Nephron (organoid): ENCODE results near the gene RBP2.
A peak's percentile ranks its signal among the peaks of the same experiment; 100 is the strongest.

ENCODE experiments used
- H3K27ac Mint-ChIP-seq, 3 experiments: 2 replicates each; pipeline ENCODE4 v1.8.0; 2020; ENCODE audit warnings: mixed read lengths in 3 of 3, mild to moderate bottlenecking in 2 of 3, moderate library complexity in 1 of 3
- H3K27me3 Mint-ChIP-seq: 2 replicates; pipeline ENCODE4 v1.8.0; 2021; ENCODE audit warnings: low read depth, mild to moderate bottlenecking, moderate library complexity, mixed read lengths
- H3K36me3 Mint-ChIP-seq: 2 replicates; pipeline ENCODE4 v1.8.0; 2020; ENCODE audit warnings: low read depth, mixed read lengths
- H3K4me1 Mint-ChIP-seq: 2 replicates; pipeline ENCODE4 v1.8.0; 2020; ENCODE audit warnings: mixed read lengths
- H3K4me3 Mint-ChIP-seq, 3 experiments: 2 replicates each; pipeline ENCODE4 v1.8.0; 2020; ENCODE audit warnings: mild to moderate bottlenecking in 3 of 3, mixed read lengths in 3 of 3, moderate library complexity in 2 of 3
- H3K9me3 Mint-ChIP-seq: 2 replicates; pipeline ENCODE4 v1.8.0; 2020; ENCODE audit warnings: mixed read lengths
- CTCF ChIP-seq, 3 experiments: fragments of 200-600 bp; sonication (generic); IDR thresholded peaks; one replicate each; pipeline ENCODE4 v1.5.0; 2021; ENCODE audit warnings: antibody characterized with exemption in 3 of 3; ENCODE audit not compliant: unreplicated experiment in 3 of 3

RBP2 gene

GRCh38 chr3:139440639-139441556 is 35.4 kb downstream of the RBP2 start:
- H3K4me1 Mint-ChIP-seq, result peaks cover 8% of the 10 kb centered on the region
- no peaks in the 10 kb centered on the region for H3K27me3 Mint-ChIP-seq
- H3K4me3 Mint-ChIP-seq, result no peak overlapping the region
- TF ChIP-seq CTCF (IDR thresholded peaks at IDR 0.05; ENCODE audit: unreplicated experiment in 3 of 3), result no peak
- H3K36me3 Mint-ChIP-seq, result peaks cover 13% of the 10 kb centered on the region
- no peak overlapping the region for H3K27ac Mint-ChIP-seq
- H3K9me3 Mint-ChIP-seq, result no peaks in the 10 kb centered on the region

GRCh38 chr3:139439278-139439677 is 37.0 kb downstream of the RBP2 start:
- Mint-ChIP-seq H3K27me3 (no peaks in the 10 kb centered on the region), H3K4me1 (peaks cover 8% of the 10 kb centered on the region), H3K27ac (no peak overlapping the region), H3K9me3 (no peaks in the 10 kb centered on the region), H3K36me3 (peaks cover 15% of the 10 kb centered on the region), H3K4me3 (no peak overlapping the region)
- no peak for TF ChIP-seq CTCF (IDR thresholded peaks at IDR 0.05; ENCODE audit: unreplicated experiment in 3 of 3)

- Mint-ChIP-seq H3K27ac (peak overlapping the region in 1 of 3 experiments; percentile 28), H3K36me3 (peaks cover 37% of the 10 kb centered on the region), H3K4me1 (peaks cover 6% of the 10 kb centered on the region), H3K27me3 (no peaks in the 10 kb centered on the region), H3K4me3 (no peak overlapping the region), H3K9me3 (peaks cover 2% of the 10 kb centered on the region)
- no peak for TF ChIP-seq CTCF (IDR thresholded peaks at IDR 0.05; ENCODE audit: unreplicated experiment in 3 of 3)
Observed at GRCh38 chr3:139434764-139435307, 41.5 kb downstream of the RBP2 start.

- Mint-ChIP-seq H3K4me3 (no peak overlapping the region), H3K4me1 (peaks cover 6% of the 10 kb centered on the region), H3K27ac (no peak overlapping the region), H3K36me3 (peaks cover 37% of the 10 kb centered on the region), H3K27me3 (no peaks in the 10 kb centered on the region), H3K9me3 (peaks cover 2% of the 10 kb centered on the region)
- no peak for TF ChIP-seq CTCF (IDR thresholded peaks at IDR 0.05; ENCODE audit: unreplicated experiment in 3 of 3)
Observed at GRCh38 chr3:139434228-139434627, 42.1 kb downstream of the RBP2 start.

GRCh38 chr3:139433089-139433488 is 43.2 kb downstream of the RBP2 start:
- no peak for TF ChIP-seq CTCF (IDR thresholded peaks at IDR 0.05; ENCODE audit: unreplicated experiment in 3 of 3)
- no peaks in the 10 kb centered on the region for H3K27me3 Mint-ChIP-seq
- no peak overlapping the region for H3K4me3 Mint-ChIP-seq
- no peak overlapping the region for H3K27ac Mint-ChIP-seq
- H3K36me3 Mint-ChIP-seq, result peaks cover 37% of the 10 kb centered on the region
- H3K4me1 Mint-ChIP-seq, result peaks cover 15% of the 10 kb centered on the region
- H3K9me3 Mint-ChIP-seq, result peaks cover 2% of the 10 kb centered on the region
